OCI-LY7 (cell line): Measurements from ENCODE around the gene DNAAF3.

Experiments
- CTCF ChIP-seq: fragments of 200-600 bp; sonication (generic); conservative IDR thresholded peaks from 2 replicates; pipeline ENCODE4 v1.5.1; 2014; ENCODE audit warnings: mild to moderate bottlenecking, antibody characterized with exemption, low read length, moderate library complexity, mixed read lengths
- EZH2phosphoT487 ChIP-seq: fragments of 200-600 bp; sonication (generic); IDR thresholded peaks from 2 replicates; pipeline ENCODE4 v1.6.1; 2018; ENCODE audit warnings: low read depth, borderline replicate concordance, mild to moderate bottlenecking, mixed run types, antibody characterized with exemption, low read length, moderate library complexity, mixed read lengths

- TF ChIP-seq CTCF (0 out of 2 replicates have a peak, but pooled peaks have one; percentile 10), EZH2phosphoT487 (no peak)
Observed at GRCh38 chr19:55116232-55116858, 50.1 kb downstream of the DNAAF3 start.
